DND-41 (cell line): ENCODE data around the gene ZNF800.

Source experiments
- EZH2 ChIP-seq: IDR thresholded peaks from 3 replicates; pipeline ENCODE4 v1.6.1; 2012; ENCODE audit warnings: borderline replicate concordance, low read depth, mild to moderate bottlenecking, moderate library complexity, low read length, inconsistent platforms; ENCODE audit not compliant: severe bottlenecking
- TF ChIP-seq, protein P1 (sequence below): IDR thresholded peaks from 2 replicates; pipeline ENCODE4 v1.5.1; 2012; ENCODE audit warnings: borderline replicate concordance, low read length, moderate library complexity, mild to moderate bottlenecking; ENCODE audit not compliant: poor library complexity, severe bottlenecking; ENCODE audit errors: extremely low read depth

GRCh38 chr7:127392182-127392565, 334 bp downstream of the ZNF800 start:
- TF ChIP-seq, protein P1, sequence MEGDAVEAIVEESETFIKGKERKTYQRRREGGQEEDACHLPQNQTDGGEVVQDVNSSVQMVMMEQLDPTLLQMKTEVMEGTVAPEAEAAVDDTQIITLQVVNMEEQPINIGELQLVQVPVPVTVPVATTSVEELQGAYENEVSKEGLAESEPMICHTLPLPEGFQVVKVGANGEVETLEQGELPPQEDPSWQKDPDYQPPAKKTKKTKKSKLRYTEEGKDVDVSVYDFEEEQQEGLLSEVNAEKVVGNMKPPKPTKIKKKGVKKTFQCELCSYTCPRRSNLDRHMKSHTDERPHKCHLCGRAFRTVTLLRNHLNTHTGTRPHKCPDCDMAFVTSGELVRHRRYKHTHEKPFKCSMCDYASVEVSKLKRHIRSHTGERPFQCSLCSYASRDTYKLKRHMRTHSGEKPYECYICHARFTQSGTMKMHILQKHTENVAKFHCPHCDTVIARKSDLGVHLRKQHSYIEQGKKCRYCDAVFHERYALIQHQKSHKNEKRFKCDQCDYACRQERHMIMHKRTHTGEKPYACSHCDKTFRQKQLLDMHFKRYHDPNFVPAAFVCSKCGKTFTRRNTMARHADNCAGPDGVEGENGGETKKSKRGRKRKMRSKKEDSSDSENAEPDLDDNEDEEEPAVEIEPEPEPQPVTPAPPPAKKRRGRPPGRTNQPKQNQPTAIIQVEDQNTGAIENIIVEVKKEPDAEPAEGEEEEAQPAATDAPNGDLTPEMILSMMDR, result no peak
- TF ChIP-seq EZH2, result no peak
